Measurements from ENCODE around the gene EVA1C.

The EVA1C gene

GRCh38 chr21:32544697-32545096, 132.2 kb downstream of the EVA1C start:
- Histone ChIP-seq H3K4me3 (ENCODE audit: severe bottlenecking) (no peak overlapping the region), H3K9me3 (ENCODE audit: severe bottlenecking) (no peaks in the 10 kb centered on the region), H3K27me3 (ENCODE audit: insufficient read depth, poor library complexity, severe bottlenecking) (no peaks in the 10 kb centered on the region), H3K27ac (ENCODE audit: poor library complexity, severe bottlenecking) (no peak overlapping the region), H3K36me3 (ENCODE audit: low read depth) (no peaks in the 10 kb centered on the region), H3K4me1 (ENCODE audit: insufficient read depth, poor library complexity, severe bottlenecking) (no peaks in the 10 kb centered on the region)
- TF ChIP-seq CTCF (IDR thresholded peaks at IDR 0.05; ENCODE audit: poor library complexity, severe bottlenecking) = no peak
- DNase-seq (ENCODE audit: low spot score) (no peak), ATAC-seq (ENCODE audit: low read depth) (no peak)

DNA sequence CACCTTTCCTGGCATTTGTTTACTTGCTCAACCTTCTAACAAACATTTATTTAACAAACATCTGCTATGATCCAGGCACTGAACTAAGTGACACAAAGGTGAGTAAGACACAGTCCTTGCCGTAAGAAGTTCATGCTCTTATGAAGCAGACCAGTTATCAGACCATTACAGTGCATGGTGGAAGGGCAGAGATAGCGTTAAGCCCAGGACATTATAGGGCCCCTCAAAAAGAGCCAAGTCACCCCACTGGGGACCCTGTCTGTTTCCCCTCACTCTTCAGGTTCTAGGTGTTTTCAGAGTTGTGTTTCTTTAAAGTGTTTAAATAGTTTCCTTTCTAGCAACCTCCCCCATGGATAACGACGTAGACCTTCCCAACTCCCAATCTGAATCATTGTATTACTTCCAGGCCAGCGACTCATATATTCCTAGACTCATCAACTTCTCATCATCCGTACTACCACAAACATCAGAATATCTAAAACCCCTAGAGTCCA, 133.5 kb downstream of the EVA1C start:
- no peaks in the 10 kb centered on the region for H3K27me3 ChIP-seq (ENCODE audit: insufficient read depth, poor library complexity, severe bottlenecking)
- ATAC-seq (ENCODE audit: low read depth) (no peak), DNase-seq (ENCODE audit: low spot score) (no peak)
- no peak overlapping the region for H3K27ac ChIP-seq (ENCODE audit: poor library complexity, severe bottlenecking)
- H3K4me3 ChIP-seq (ENCODE audit: severe bottlenecking) = no peak overlapping the region
- no peaks in the 10 kb centered on the region for H3K4me1 ChIP-seq (ENCODE audit: insufficient read depth, poor library complexity, severe bottlenecking)
- no peaks in the 10 kb centered on the region for H3K36me3 ChIP-seq (ENCODE audit: low read depth)
- H3K9me3 ChIP-seq (ENCODE audit: severe bottlenecking) = no peaks in the 10 kb centered on the region
- no peak for TF ChIP-seq CTCF (IDR thresholded peaks at IDR 0.05; ENCODE audit: poor library complexity, severe bottlenecking)

- ATAC-seq (ENCODE audit: low read depth) = no peak
- no peaks in the 10 kb centered on the region for H3K27me3 ChIP-seq (ENCODE audit: insufficient read depth, poor library complexity, severe bottlenecking)
- TF ChIP-seq CTCF (IDR thresholded peaks at IDR 0.05; ENCODE audit: poor library complexity, severe bottlenecking) = no peak
Observed at GRCh38 chr21:32547018-32547417, 134.5 kb downstream of the EVA1C start.

DNA sequence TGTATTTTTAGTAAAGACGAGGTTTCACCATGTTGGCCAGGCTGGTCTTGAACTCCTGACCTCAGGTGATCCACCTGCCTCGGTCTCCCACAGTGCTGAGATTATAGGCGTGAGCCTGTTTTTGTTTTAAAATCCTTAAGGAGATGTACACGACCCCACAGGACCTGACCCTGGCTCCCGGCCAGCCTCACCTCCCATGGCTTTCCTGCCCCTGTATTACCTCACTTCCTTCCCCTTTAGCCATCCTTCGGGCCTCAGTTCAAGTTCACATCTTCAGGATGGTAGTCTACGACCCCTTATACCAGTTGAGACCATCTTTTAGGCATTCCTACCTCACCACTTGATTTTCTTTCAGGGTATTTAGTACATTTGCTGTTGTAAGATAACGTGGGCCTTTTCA, 136.5 kb downstream of the EVA1C start:
- TF ChIP-seq CTCF (IDR thresholded peaks at IDR 0.05; ENCODE audit: poor library complexity, severe bottlenecking) = no peak
- Histone ChIP-seq H3K27me3 (ENCODE audit: insufficient read depth, poor library complexity, severe bottlenecking) (no peaks in the 10 kb centered on the region), H3K4me3 (ENCODE audit: severe bottlenecking) (no peak overlapping the region), H3K27ac (ENCODE audit: poor library complexity, severe bottlenecking) (no peak overlapping the region), H3K9me3 (ENCODE audit: severe bottlenecking) (no peaks in the 10 kb centered on the region), H3K4me1 (ENCODE audit: insufficient read depth, poor library complexity, severe bottlenecking) (no peaks in the 10 kb centered on the region), H3K36me3 (ENCODE audit: low read depth) (no peaks in the 10 kb centered on the region)
- no peak for ATAC-seq (ENCODE audit: low read depth)
- no peak for DNase-seq (ENCODE audit: low spot score)

More at GRCh38 chr21:32547018-32547417, 134.5 kb downstream of the EVA1C start:
- no peaks in the 10 kb centered on the region for H3K9me3 ChIP-seq (ENCODE audit: severe bottlenecking)
- no peak overlapping the region for H3K27ac ChIP-seq (ENCODE audit: poor library complexity, severe bottlenecking)
- no peak for DNase-seq (ENCODE audit: low spot score)
- no peak overlapping the region for H3K4me3 ChIP-seq (ENCODE audit: severe bottlenecking)
- H3K36me3 ChIP-seq (ENCODE audit: low read depth) = no peaks in the 10 kb centered on the region
- H3K4me1 ChIP-seq (ENCODE audit: insufficient read depth, poor library complexity, severe bottlenecking) = no peaks in the 10 kb centered on the region

- no peak for DNase-seq (ENCODE audit: low spot score)
- H3K27me3 ChIP-seq (ENCODE audit: insufficient read depth, poor library complexity, severe bottlenecking) = no peaks in the 10 kb centered on the region
- no peak overlapping the region for H3K4me3 ChIP-seq (ENCODE audit: severe bottlenecking)
- H3K27ac ChIP-seq (ENCODE audit: poor library complexity, severe bottlenecking) = no peak overlapping the region
- no peaks in the 10 kb centered on the region for H3K36me3 ChIP-seq (ENCODE audit: low read depth)
- ATAC-seq (ENCODE audit: low read depth) = no peak
- no peak for TF ChIP-seq CTCF (IDR thresholded peaks at IDR 0.05; ENCODE audit: poor library complexity, severe bottlenecking)
- no peaks in the 10 kb centered on the region for H3K9me3 ChIP-seq (ENCODE audit: severe bottlenecking)
- H3K4me1 ChIP-seq (ENCODE audit: insufficient read depth, poor library complexity, severe bottlenecking) = no peaks in the 10 kb centered on the region
Observed at GRCh38 chr21:32549440-32549839, 136.9 kb downstream of the EVA1C start.
